Liver (tissue), 3 donors: ENCODE results near the gene CCDC88C.

Experiments
- ATF3 ChIP-seq: IDR thresholded peaks from 2 replicates; pipeline ENCODE4 v1.6.1; 2016; ENCODE audit warnings: antibody characterized with exemption
- CTCF ChIP-seq: fragments of 150-350 bp; IDR thresholded peaks from 2 replicates; pipeline ENCODE4 v1.5.1; 2017; ENCODE audit warnings: improper control_type of control experiment, low read depth, low read length; ENCODE audit not compliant: missing input control
- EGR1 ChIP-seq, 2 donors: IDR thresholded peaks; 2 replicates each; pipeline ENCODE4 v1.6.1; 2016 to 2018; ENCODE audit warnings: antibody characterized with exemption in 2 of 2, low read depth in 2 of 2
- FOXA1 ChIP-seq: IDR thresholded peaks from 2 replicates; pipeline ENCODE4 v1.6.1; 2016; ENCODE audit warnings: antibody characterized with exemption
- GABPA ChIP-seq, 2 donors: IDR thresholded peaks in 1 of 2; conservative IDR thresholded peaks in 1 of 2; 2 replicates each; pipeline ENCODE4 v1.6.1; 2016; ENCODE audit warnings: antibody characterized with exemption in 2 of 2, mild to moderate bottlenecking in 1 of 2, moderate library complexity in 1 of 2
- JUND ChIP-seq, 2 donors: IDR thresholded peaks; 2 replicates each; pipeline ENCODE4 v1.6.1; 2016; ENCODE audit warnings: antibody characterized with exemption in 2 of 2
- MAX ChIP-seq: IDR thresholded peaks from 2 replicates; pipeline ENCODE4 v1.6.1; 2016; ENCODE audit warnings: antibody characterized with exemption
- NR2F2 ChIP-seq: IDR thresholded peaks from 2 replicates; pipeline ENCODE4 v1.6.1; 2016; ENCODE audit warnings: antibody characterized with exemption
- RAD21 ChIP-seq, 2 donors: IDR thresholded peaks; 2 replicates each; pipeline ENCODE4 v1.6.1; 2016; ENCODE audit warnings: antibody characterized with exemption in 2 of 2, mild to moderate bottlenecking in 2 of 2
- SP1 ChIP-seq: IDR thresholded peaks from 2 replicates; pipeline ENCODE4 v1.6.1; 2018; ENCODE audit warnings: antibody characterized with exemption, mild to moderate bottlenecking
- TAF1 ChIP-seq: conservative IDR thresholded peaks from 2 replicates; pipeline ENCODE4 v1.6.1; 2016; ENCODE audit warnings: antibody characterized with exemption, mild to moderate bottlenecking
- YY1 ChIP-seq: IDR thresholded peaks from 2 replicates; pipeline ENCODE4 v1.6.1; 2016; ENCODE audit warnings: antibody characterized with exemption, mild to moderate bottlenecking
- ZBTB33 ChIP-seq: IDR thresholded peaks from 2 replicates; pipeline ENCODE4 v1.6.1; 2016; ENCODE audit warnings: antibody characterized with exemption
- TF ChIP-seq, protein P1 (sequence below): IDR thresholded peaks from 2 replicates; pipeline ENCODE4 v1.6.1; 2016; ENCODE audit warnings: antibody characterized with exemption, mild to moderate bottlenecking
- donor health status: healthy.
- donor health status: healthy.

DNA sequence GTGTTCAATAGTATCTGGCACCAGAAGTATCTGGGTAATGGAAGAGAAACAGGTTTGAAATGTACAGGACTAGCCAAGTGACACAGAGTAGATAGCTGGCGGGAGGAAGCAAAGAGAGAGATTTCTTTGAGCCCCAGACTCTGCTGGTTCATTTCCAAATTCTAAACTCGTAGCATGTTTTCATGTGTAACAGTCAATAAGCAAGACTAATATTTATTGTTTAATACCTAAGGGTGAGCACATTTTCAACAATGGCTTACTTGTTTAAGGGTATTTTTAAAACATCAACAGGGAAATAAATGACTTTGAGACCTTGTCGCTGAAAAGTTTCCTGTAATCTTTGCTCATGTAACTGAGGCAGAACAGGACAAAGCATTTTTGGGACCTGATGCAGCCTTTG is 11.8 kb upstream of the CCDC88C start:
- TF ChIP-seq CTCF (no peak), MAX (no peak), YY1 (no peak), GABPA (IDR thresholded peaks at IDR 0.05 in 1 of 2, conservative IDR thresholded peaks at IDR 0.05 in 1 of 2) (no peak), SP1 (no peak), FOXA1 (no peak), ATF3 (no peak), EGR1 (IDR thresholded peaks at IDR 0.05; ENCODE audit: low read depth in 2 of 2) (no peak), RAD21 (IDR thresholded peaks at IDR 0.05) (no peak), TAF1 (no peak), JUND (IDR thresholded peaks at IDR 0.05) (no peak), ZBTB33 (no peak), NR2F2 (no peak)
- TF ChIP-seq, protein P1, sequence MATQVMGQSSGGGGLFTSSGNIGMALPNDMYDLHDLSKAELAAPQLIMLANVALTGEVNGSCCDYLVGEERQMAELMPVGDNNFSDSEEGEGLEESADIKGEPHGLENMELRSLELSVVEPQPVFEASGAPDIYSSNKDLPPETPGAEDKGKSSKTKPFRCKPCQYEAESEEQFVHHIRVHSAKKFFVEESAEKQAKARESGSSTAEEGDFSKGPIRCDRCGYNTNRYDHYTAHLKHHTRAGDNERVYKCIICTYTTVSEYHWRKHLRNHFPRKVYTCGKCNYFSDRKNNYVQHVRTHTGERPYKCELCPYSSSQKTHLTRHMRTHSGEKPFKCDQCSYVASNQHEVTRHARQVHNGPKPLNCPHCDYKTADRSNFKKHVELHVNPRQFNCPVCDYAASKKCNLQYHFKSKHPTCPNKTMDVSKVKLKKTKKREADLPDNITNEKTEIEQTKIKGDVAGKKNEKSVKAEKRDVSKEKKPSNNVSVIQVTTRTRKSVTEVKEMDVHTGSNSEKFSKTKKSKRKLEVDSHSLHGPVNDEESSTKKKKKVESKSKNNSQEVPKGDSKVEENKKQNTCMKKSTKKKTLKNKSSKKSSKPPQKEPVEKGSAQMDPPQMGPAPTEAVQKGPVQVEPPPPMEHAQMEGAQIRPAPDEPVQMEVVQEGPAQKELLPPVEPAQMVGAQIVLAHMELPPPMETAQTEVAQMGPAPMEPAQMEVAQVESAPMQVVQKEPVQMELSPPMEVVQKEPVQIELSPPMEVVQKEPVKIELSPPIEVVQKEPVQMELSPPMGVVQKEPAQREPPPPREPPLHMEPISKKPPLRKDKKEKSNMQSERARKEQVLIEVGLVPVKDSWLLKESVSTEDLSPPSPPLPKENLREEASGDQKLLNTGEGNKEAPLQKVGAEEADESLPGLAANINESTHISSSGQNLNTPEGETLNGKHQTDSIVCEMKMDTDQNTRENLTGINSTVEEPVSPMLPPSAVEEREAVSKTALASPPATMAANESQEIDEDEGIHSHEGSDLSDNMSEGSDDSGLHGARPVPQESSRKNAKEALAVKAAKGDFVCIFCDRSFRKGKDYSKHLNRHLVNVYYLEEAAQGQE = no peak
